OCI-LY1 (cell line): ENCODE data around the gene POU2F2.
"Not testable (repeated sequence)": the region's sequence is repeated elsewhere in the genome, so short reads cannot be mapped to it uniquely, and the experiment has no call there.

Source experiments
- H2AFZ ChIP-seq: fragments of 200-600 bp; sonication (generic), shearing (Covaris generic); 2 replicates; pipeline ENCODE4 v1.6.0; 2014; ENCODE audit warnings: antibody characterized with exemption, mild to moderate bottlenecking, low read length
- H3F3A ChIP-seq: fragments of 200-600 bp; sonication (generic), shearing (Covaris generic); 2 replicates; pipeline ENCODE4 v1.6.0; 2014; ENCODE audit warnings: mild to moderate bottlenecking, antibody characterized with exemption, low read length, moderate library complexity; ENCODE audit not compliant: insufficient read depth
- H3K27ac ChIP-seq: fragments of 200-600 bp; sonication (generic); 2 replicates; pipeline ENCODE4 v1.5.1; 2014; ENCODE audit warnings: low read length, mixed run types, mild to moderate bottlenecking, low read depth; ENCODE audit not compliant: poor library complexity, severe bottlenecking
- H3K27me3 ChIP-seq: fragments of 200-600 bp; sonication (generic); 2 replicates; pipeline ENCODE4 v1.6.0; 2014; ENCODE audit warnings: antibody characterized with exemption, mild to moderate bottlenecking, low read length, moderate library complexity; ENCODE audit not compliant: insufficient read depth
- H3K36me3 ChIP-seq: fragments of 200-600 bp; sonication (generic); 2 replicates; pipeline ENCODE4 v1.6.1; 2014; ENCODE audit warnings: mild to moderate bottlenecking, antibody characterized with exemption, low read length, moderate library complexity, mixed read lengths; ENCODE audit not compliant: insufficient read depth
- H3K4me1 ChIP-seq: fragments of 200-600 bp; sonication (generic); 2 replicates; pipeline ENCODE4 v1.5.1; 2014; ENCODE audit warnings: mild to moderate bottlenecking, low read length, moderate library complexity; ENCODE audit not compliant: insufficient read depth, severe bottlenecking
- H3K4me2 ChIP-seq: fragments of 200-600 bp; sonication (generic), shearing (Covaris generic); 2 replicates; pipeline ENCODE4 v1.6.1; 2014; ENCODE audit warnings: low read length
- H3K4me3 ChIP-seq: fragments of 200-600 bp; sonication (generic); 2 replicates; pipeline ENCODE4 v1.5.1; 2014; ENCODE audit warnings: low read length, low read depth, mild to moderate bottlenecking, mixed read lengths; ENCODE audit not compliant: poor library complexity, severe bottlenecking
- H3K79me2 ChIP-seq: fragments of 200-600 bp; shearing (Covaris generic); 2 replicates; pipeline ENCODE4 v1.6.1; 2016; ENCODE audit warnings: mixed run types, low read length, mixed read lengths; ENCODE audit not compliant: insufficient read depth
- H3K9ac ChIP-seq: fragments of 200-600 bp; sonication (generic), shearing (Covaris generic); 2 replicates; pipeline ENCODE4 v1.6.1; 2014; ENCODE audit warnings: mild to moderate bottlenecking, low read length, mixed read lengths
- H3K9me2 ChIP-seq: fragments of 200-600 bp; sonication (generic), shearing (Covaris generic); 2 replicates; pipeline ENCODE4 v1.6.1; 2014; ENCODE audit warnings: low read depth, mild to moderate bottlenecking, low read length, mixed read lengths
- H3K9me3 ChIP-seq: fragments of 200-600 bp; shearing (Covaris generic); 2 replicates; pipeline ENCODE4 v1.6.1; 2014; ENCODE audit warnings: low read length, mixed read lengths
- H4K20me1 ChIP-seq: fragments of 200-600 bp; sonication (generic), shearing (Covaris generic); 2 replicates; pipeline ENCODE4 v1.6.0; 2016; ENCODE audit warnings: mild to moderate bottlenecking, low read length; ENCODE audit not compliant: insufficient read depth
- EZH2 ChIP-seq: fragments of 200-600 bp; sonication (generic), shearing (Covaris generic); IDR thresholded peaks from 2 replicates; pipeline ENCODE4 v1.8.0; 2017; ENCODE audit warnings: borderline replicate concordance, mixed run types, mild to moderate bottlenecking, antibody characterized with exemption, low read length, moderate library complexity, mixed read lengths
- TF ChIP-seq, protein P1 (sequence below): fragments of 200-600 bp; sonication (generic), shearing (Covaris generic); IDR thresholded peaks from 2 replicates; pipeline ENCODE4 v1.5.1; 2017; ENCODE audit warnings: mild to moderate bottlenecking, antibody characterized with exemption, low read length, moderate library complexity, mixed read lengths

The POU2F2 gene

DNA sequence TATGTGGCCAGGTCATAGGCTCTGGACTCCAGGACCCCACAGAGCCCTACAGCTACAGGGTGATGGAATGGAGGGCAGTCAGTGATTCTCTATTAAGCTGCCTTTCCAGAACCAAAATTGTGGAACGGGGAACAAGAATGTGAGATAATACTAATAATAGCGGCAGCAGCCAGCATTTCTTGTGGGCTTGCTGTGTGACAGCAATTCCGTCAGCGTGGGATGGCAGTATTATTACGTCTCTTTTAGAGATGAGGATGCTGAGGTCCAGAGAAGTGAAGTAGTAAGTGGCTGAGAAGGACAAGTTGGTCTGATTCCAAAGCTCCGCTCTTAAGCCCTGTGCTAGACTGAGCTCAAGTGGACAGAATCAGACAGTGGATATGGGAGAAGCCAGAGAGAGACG lies 86.7 kb downstream of the POU2F2 start:
- Histone ChIP-seq H3K4me3 (no peak overlapping the region), H3F3A (no peaks in the 10 kb centered on the region), H3K9ac (no peak overlapping the region), H3K36me3 (no peaks in the 10 kb centered on the region), H3K9me2 (no peaks in the 10 kb centered on the region), H3K4me2 (no peak overlapping the region), H3K79me2 (no peaks in the 10 kb centered on the region), H2AFZ (no peak overlapping the region), H3K27me3 (no peaks in the 10 kb centered on the region; the same call in 1 of the 2 replicates), H3K4me1 (peaks cover 7% of the 10 kb centered on the region), H3K9me3 (no peaks in the 10 kb centered on the region), H4K20me1 (no peaks in the 10 kb centered on the region), H3K27ac (no peak overlapping the region)
- TF ChIP-seq EZH2: no peak
- TF ChIP-seq, protein P1, sequence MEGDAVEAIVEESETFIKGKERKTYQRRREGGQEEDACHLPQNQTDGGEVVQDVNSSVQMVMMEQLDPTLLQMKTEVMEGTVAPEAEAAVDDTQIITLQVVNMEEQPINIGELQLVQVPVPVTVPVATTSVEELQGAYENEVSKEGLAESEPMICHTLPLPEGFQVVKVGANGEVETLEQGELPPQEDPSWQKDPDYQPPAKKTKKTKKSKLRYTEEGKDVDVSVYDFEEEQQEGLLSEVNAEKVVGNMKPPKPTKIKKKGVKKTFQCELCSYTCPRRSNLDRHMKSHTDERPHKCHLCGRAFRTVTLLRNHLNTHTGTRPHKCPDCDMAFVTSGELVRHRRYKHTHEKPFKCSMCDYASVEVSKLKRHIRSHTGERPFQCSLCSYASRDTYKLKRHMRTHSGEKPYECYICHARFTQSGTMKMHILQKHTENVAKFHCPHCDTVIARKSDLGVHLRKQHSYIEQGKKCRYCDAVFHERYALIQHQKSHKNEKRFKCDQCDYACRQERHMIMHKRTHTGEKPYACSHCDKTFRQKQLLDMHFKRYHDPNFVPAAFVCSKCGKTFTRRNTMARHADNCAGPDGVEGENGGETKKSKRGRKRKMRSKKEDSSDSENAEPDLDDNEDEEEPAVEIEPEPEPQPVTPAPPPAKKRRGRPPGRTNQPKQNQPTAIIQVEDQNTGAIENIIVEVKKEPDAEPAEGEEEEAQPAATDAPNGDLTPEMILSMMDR: no peak

DNA sequence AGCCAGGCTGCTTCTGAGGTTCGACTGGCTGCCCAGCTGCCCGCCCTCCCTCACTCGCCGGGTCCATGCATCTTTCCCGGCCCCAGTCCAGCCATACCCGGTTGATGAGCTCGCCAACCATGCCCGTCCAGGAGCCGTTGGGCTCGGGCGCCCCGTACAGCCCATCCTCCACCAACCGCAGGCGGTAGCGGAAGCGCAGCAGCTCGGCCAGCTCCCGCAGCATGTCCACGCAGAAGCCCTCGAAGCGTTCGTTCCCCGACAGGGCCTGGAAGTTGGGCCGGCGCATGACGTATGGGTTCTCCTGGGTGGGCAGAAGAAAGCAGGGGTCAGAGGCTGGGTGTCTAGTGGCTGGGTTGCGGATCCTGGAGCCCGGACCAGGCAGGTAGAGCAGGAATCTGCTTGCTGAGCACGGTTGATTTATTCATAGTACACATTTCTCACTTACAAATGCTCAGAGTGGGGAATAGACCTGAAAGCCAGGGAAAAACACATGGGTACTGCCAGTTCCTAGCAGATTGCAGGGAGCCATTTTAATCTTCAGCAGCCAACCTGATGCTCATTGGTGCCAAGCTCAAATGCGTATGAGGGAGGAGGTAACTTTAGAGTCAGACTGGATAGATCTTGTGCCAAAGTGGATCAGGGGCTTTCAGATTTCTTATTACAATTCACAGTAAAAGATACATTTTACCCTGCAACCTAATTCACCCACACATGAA lies 89.6 kb downstream of the POU2F2 start:
- H3K27me3 ChIP-seq: no peaks in the 10 kb centered on the region; the same call in 1 of the 2 replicates
- no peak overlapping the region for H3K4me2 ChIP-seq
- H3K79me2 ChIP-seq: no peaks in the 10 kb centered on the region
- no peaks in the 10 kb centered on the region for H3K36me3 ChIP-seq
- H3K4me1 ChIP-seq: no peaks in the 10 kb centered on the region
- no peak overlapping the region for H2AFZ ChIP-seq
- H3K9me2 ChIP-seq: no peaks in the 10 kb centered on the region
- H3K9ac ChIP-seq: no peak overlapping the region
- H3F3A ChIP-seq: no peaks in the 10 kb centered on the region
- no peaks in the 10 kb centered on the region for H4K20me1 ChIP-seq
- no peak overlapping the region for H3K4me3 ChIP-seq
- H3K9me3 ChIP-seq: no peaks in the 10 kb centered on the region
- H3K27ac ChIP-seq: no peak overlapping the region
- TF ChIP-seq EZH2: no peak
- TF ChIP-seq, protein P1: no peak

DNA sequence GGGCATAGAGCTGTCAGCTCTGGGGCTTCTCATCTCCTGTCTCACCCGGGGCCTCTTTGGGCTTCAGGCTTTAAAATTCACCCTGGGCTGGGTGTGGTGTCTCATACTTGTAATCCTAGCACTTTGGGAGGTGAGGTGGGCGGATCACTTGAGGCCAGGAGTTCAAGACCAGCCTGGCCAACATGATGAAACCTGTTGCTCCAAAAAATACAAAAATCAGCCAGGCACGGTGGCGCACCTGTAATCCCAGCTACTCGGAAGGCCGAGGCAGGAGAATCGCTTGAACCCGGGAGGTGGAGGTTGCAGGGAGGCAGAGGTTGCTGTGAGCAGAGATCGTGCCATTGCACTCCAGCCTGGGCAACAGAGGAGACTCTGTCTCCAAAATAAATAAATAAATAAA lies 91.8 kb downstream of the POU2F2 start:
- H3K4me2 ChIP-seq: not testable (repeated sequence)

DNA sequence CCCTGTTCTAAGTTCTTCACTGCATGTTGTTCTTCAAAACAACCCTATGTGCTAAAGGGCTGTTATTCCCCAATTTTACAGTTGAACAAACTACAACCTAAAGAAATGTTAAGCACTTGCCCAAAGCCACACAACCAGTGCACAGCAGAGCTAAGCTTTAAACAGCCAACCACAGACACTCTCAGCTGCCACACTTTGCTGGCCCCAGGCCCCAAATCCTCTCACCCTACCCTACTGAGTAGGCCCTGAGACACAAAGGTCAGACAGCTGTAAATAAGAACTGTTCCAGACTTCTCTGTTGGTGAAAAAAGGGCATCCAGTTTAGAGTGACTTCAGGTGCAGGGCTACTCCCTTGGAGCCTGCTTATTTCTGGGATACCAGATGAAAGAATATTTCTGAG lies 92.2 kb downstream of the POU2F2 start:
- Histone ChIP-seq H3K4me3 (no peak overlapping the region), H2AFZ (no peak overlapping the region), H3K36me3 (no peaks in the 10 kb centered on the region), H3K79me2 (no peaks in the 10 kb centered on the region), H3K9me3 (no peaks in the 10 kb centered on the region), H3F3A (no peaks in the 10 kb centered on the region), H3K9me2 (no peaks in the 10 kb centered on the region), H3K27me3 (no peaks in the 10 kb centered on the region; the same call in 1 of the 2 replicates), H3K9ac (no peak overlapping the region), H3K4me1 (peaks cover 1% of the 10 kb centered on the region), H3K27ac (no peak overlapping the region), H3K4me2 (no peak overlapping the region), H4K20me1 (no peaks in the 10 kb centered on the region)
- TF ChIP-seq, protein P1: no peak
- no peak for TF ChIP-seq EZH2

More for the DNA sequence above, 91.8 kb downstream of the POU2F2 start:
- not testable (repeated sequence) for H3K4me1 ChIP-seq, H3K9ac ChIP-seq, H3K79me2 ChIP-seq, H3F3A ChIP-seq, H3K27me3 ChIP-seq, H3K9me3 ChIP-seq, H3K27ac ChIP-seq, H2AFZ ChIP-seq, H3K4me3 ChIP-seq, H3K9me2 ChIP-seq, H3K36me3 ChIP-seq, H4K20me1 ChIP-seq
